Trophoblast cell (in vitro differentiated cells and primary cell): ENCODE results near the gene ARRDC1.
A peak's percentile ranks its signal among the peaks of the same experiment; 100 is the strongest.

Experiments
- DNase-seq, 2 donors: peaks; one replicate each; pipeline ENCODE4 v3.0.0-alpha.2; 2016
- H2AFZ ChIP-seq: 2 replicates; pipeline ENCODE4 v1.6.1; 2013; ENCODE audit warnings: low read length, moderate library complexity, mild to moderate bottlenecking; ENCODE audit not compliant: insufficient read depth, poor library complexity
- H2AK5ac ChIP-seq: 2 replicates; pipeline ENCODE4 v1.6.1; 2013; ENCODE audit warnings: mild to moderate bottlenecking, low read length
- H2BK120ac ChIP-seq: 2 replicates; pipeline ENCODE4 v1.6.1; 2013; ENCODE audit warnings: low read length, mild to moderate bottlenecking, moderate library complexity; ENCODE audit not compliant: insufficient read depth, poor library complexity
- H2BK12ac ChIP-seq: 2 replicates; pipeline ENCODE4 v1.6.1; 2013; ENCODE audit warnings: mild to moderate bottlenecking, low read length, moderate library complexity
- H2BK5ac ChIP-seq: 2 replicates; pipeline ENCODE4 v1.6.1; 2013; ENCODE audit warnings: low read length, low read depth, moderate library complexity, mild to moderate bottlenecking; ENCODE audit not compliant: poor library complexity
- H3K14ac ChIP-seq: 2 replicates; pipeline ENCODE4 v1.6.1; 2013; ENCODE audit warnings: mild to moderate bottlenecking, low read length
- H3K18ac ChIP-seq: 2 replicates; pipeline ENCODE4 v1.6.1; 2013; ENCODE audit warnings: mild to moderate bottlenecking, low read length
- H3K23ac ChIP-seq: 2 replicates; pipeline ENCODE4 v1.6.1; 2013; ENCODE audit warnings: low read length
- H3K27ac ChIP-seq: 2 replicates; pipeline ENCODE4 v1.5.1; 2013; ENCODE audit warnings: low read depth, mild to moderate bottlenecking, inconsistent platforms, low read length, moderate library complexity
- H3K27me3 ChIP-seq: 2 replicates; pipeline ENCODE4 v1.6.1; 2013; ENCODE audit warnings: inconsistent platforms, mild to moderate bottlenecking, low read length, moderate library complexity; ENCODE audit not compliant: insufficient read depth
- H3K36me3 ChIP-seq, 2 experiments: 1 replicate in 1 of 2; 2 replicates in 1 of 2; pipeline ENCODE4 v1.6.1; 2013; ENCODE audit warnings: low read length in 2 of 2, mild to moderate bottlenecking in 2 of 2, moderate library complexity in 1 of 2; ENCODE audit not compliant: insufficient read depth in 2 of 2, control insufficient read depth in 1 of 2
- H3K4ac ChIP-seq: 2 replicates; pipeline ENCODE4 v1.6.1; 2013; ENCODE audit warnings: low read depth, mild to moderate bottlenecking, low read length, moderate library complexity
- H3K4me1 ChIP-seq, 2 experiments: 1 replicate in 1 of 2; 2 replicates in 1 of 2; pipeline ENCODE4 v1.6.1; 2013; ENCODE audit warnings: low read length in 2 of 2, mild to moderate bottlenecking in 2 of 2, moderate library complexity in 1 of 2; ENCODE audit not compliant: insufficient read depth in 2 of 2, control insufficient read depth in 1 of 2
- H3K4me2 ChIP-seq: 2 replicates; pipeline ENCODE4 v1.6.1; 2013; ENCODE audit warnings: inconsistent platforms, mild to moderate bottlenecking, low read length, moderate library complexity
- H3K4me3 ChIP-seq: 2 replicates; pipeline ENCODE4 v1.5.1; 2013; ENCODE audit warnings: mild to moderate bottlenecking, low read depth, low read length, inconsistent platforms
- H3K79me1 ChIP-seq: one replicate; pipeline ENCODE4 v1.6.1; 2013; ENCODE audit warnings: low read length
- H3K79me2 ChIP-seq: 2 replicates; pipeline ENCODE4 v1.6.1; 2013; ENCODE audit warnings: low read length, mild to moderate bottlenecking; ENCODE audit not compliant: control insufficient read depth, insufficient read depth, poor library complexity
- H3K9ac ChIP-seq: 2 replicates; pipeline ENCODE4 v1.6.1; 2013; ENCODE audit warnings: mild to moderate bottlenecking, low read length
- H3K9me3 ChIP-seq: 2 replicates; pipeline ENCODE4 v1.6.1; 2013; ENCODE audit warnings: low read depth, mild to moderate bottlenecking, control low read depth, inconsistent platforms, low read length; ENCODE audit not compliant: insufficient read depth
- H4K12ac ChIP-seq: 2 replicates; pipeline ENCODE4 v1.6.1; 2013; ENCODE audit warnings: low read depth, mild to moderate bottlenecking, low read length, moderate library complexity
- H4K8ac ChIP-seq: 2 replicates; pipeline ENCODE4 v1.6.1; 2013; ENCODE audit warnings: low read depth, mild to moderate bottlenecking, low read length, moderate library complexity
- H4K91ac ChIP-seq: one replicate; pipeline ENCODE4 v1.6.1; 2013; ENCODE audit warnings: low read depth, mild to moderate bottlenecking, low read length, moderate library complexity
- WGBS: extraction: QIAGEN DNeasy Blood & Tissue Kit; methylation state at CpG from one replicate; pipeline ENCODE4 v1.1.7; 2013; ENCODE audit warnings: missing lambda C conversion rate; ENCODE audit not compliant: insufficient read length, insufficient coverage; ENCODE audit errors: extremely low coverage; 5-methylcytosine and 5-hydroxymethylcytosine counted together

Gene ARRDC1

DNA sequence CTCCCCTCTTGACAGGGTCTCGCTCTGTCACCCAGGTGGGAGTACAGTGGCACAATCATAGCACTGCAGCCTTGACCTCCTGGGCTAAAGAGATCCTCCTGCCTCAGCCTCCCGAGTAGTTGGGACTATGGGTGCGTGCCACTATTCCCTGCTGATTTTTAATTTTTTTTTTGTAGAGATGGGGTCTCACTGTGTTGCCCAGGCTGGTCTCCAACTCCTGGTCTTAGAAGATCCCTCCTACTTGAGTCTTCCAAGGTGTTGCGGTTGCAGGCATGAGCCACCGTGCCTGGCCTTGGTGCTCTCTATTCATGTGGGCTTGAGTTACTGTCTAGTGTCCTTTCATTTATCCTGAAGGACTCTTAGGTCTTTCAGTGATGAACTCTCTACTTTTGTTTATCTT, 37.4 kb downstream of the ARRDC1 start:
- Histone ChIP-seq H3K4me3 (no peak overlapping the region), H3K4me2 (no peak overlapping the region), H2AFZ (no peak overlapping the region), H3K79me2 (peaks cover 11% of the 10 kb centered on the region), H3K79me1 (no peaks in the 10 kb centered on the region), H3K23ac (no peak overlapping the region), H3K36me3 (peaks cover 7 to 9% of the 10 kb centered on the region in 2 experiments), H2BK120ac (no peak overlapping the region), H2AK5ac (no peak overlapping the region), H4K91ac (no peak overlapping the region), H2BK12ac (no peak overlapping the region), H3K4ac (peak overlapping the region; percentile 64), H2BK5ac (no peak overlapping the region), H3K27ac (no peak overlapping the region), H3K4me1 (peaks cover 0 to 4% of the 10 kb centered on the region in 2 experiments), H4K8ac (no peak overlapping the region), H3K9ac (no peak overlapping the region), H4K12ac (no peak overlapping the region), H3K18ac (no peak overlapping the region), H3K14ac (no peak overlapping the region), H3K9me3 (peaks cover 2% of the 10 kb centered on the region), H3K27me3 (no peaks in the 10 kb centered on the region)
- DNase-seq, result no peak
- no CpG with 5 or more reads among the region's 5 CpGs for WGBS

DNA sequence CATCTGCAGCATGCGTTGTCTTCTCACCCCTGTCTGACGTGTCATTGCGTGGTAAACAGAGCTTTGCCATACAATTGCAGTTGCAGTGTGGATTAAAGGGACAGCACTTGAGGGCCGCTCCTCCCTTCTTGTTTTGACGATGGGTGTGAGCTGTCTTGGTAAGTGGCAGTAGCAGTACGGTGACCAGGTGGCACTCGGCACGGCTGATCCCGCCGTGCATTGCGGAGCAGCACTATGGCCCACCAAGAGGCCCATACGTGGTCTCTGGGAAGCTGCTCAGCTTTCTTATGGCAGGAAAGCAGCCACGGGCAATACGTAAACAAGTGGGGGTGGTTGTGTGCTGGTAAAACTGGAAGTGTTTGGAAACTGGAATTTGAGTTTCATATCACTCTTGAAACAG, 38.4 kb downstream of the ARRDC1 start:
- Histone ChIP-seq H2BK5ac (no peak overlapping the region), H3K27me3 (no peaks in the 10 kb centered on the region), H3K14ac (no peak overlapping the region), H3K79me1 (no peaks in the 10 kb centered on the region), H3K79me2 (peaks cover 11% of the 10 kb centered on the region), H3K4me3 (no peak overlapping the region), H3K36me3 (peaks cover 7% of the 10 kb centered on the region in 2 experiments), H3K23ac (no peak overlapping the region), H3K27ac (no peak overlapping the region), H2BK12ac (no peak overlapping the region), H3K4ac (peak overlapping the region; percentile 94), H4K8ac (no peak overlapping the region), H3K4me1 (peaks cover 0 to 4% of the 10 kb centered on the region in 2 experiments), H3K4me2 (no peak overlapping the region), H2BK120ac (no peak overlapping the region), H2AFZ (no peak overlapping the region), H4K12ac (no peak overlapping the region), H3K18ac (peak overlapping the region; percentile 7), H3K9me3 (peaks cover 2% of the 10 kb centered on the region), H3K9ac (no peak overlapping the region), H2AK5ac (no peak overlapping the region), H4K91ac (no peak overlapping the region)
- no CpG with 5 or more reads among the region's 14 CpGs for WGBS
- DNase-seq, result no peak

- H3K18ac ChIP-seq, result no peak overlapping the region
- H3K27ac ChIP-seq, result no peak overlapping the region
- H4K12ac ChIP-seq, result no peak overlapping the region
- no peak overlapping the region for H2AFZ ChIP-seq
- H2BK12ac ChIP-seq, result no peak overlapping the region
- H3K79me2 ChIP-seq, result peaks cover 8% of the 10 kb centered on the region
- peaks cover 2% of the 10 kb centered on the region for H3K9me3 ChIP-seq
- H3K4ac ChIP-seq, result peak overlapping the region; percentile 54
- H3K9ac ChIP-seq, result no peak overlapping the region
- H3K4me3 ChIP-seq, result no peak overlapping the region
- H3K4me1 ChIP-seq, result peaks cover 0 to 4% of the 10 kb centered on the region in 2 experiments
- no peaks in the 10 kb centered on the region for H3K79me1 ChIP-seq
- H2AK5ac ChIP-seq, result no peak overlapping the region
- no peak overlapping the region for H4K8ac ChIP-seq
- no peak for DNase-seq
- H3K36me3 ChIP-seq, result peaks cover 7% of the 10 kb centered on the region in 2 experiments
- H4K91ac ChIP-seq, result no peak overlapping the region
- no CpG with 5 or more reads among the region's 5 CpGs for WGBS
- no peak overlapping the region for H3K4me2 ChIP-seq
- no peaks in the 10 kb centered on the region for H3K27me3 ChIP-seq
- H2BK120ac ChIP-seq, result no peak overlapping the region
- H3K14ac ChIP-seq, result no peak overlapping the region
- no peak overlapping the region for H2BK5ac ChIP-seq
- H3K23ac ChIP-seq, result no peak overlapping the region
Measured at GRCh38 chr9:137645211-137645610, 39.7 kb downstream of the ARRDC1 start.

DNA sequence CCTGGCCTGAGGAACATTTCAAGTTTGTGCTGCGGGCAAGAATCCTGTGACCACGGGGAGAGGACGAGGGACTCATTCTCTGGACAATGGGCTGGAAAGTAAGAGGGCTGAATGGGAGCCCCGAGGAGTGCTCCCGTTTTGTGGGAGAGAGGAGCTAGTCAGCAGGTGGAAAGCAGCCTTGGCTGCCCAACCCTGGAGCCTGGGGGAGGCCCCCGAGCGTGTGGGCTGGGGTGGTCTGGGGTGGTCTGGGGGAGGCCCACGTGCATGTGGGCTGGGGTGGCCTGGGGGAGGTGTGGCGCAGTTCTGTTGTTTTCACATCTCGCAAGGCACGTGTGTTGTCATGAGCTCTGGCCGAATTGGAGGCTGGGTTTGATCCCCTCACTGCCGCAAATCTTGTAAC, 40.9 kb downstream of the ARRDC1 start:
- H2AK5ac ChIP-seq, result no peak overlapping the region
- no peak overlapping the region for H3K27ac ChIP-seq
- no CpG with 5 or more reads among the region's 13 CpGs for whole genome bisulfite sequencing
- H3K23ac ChIP-seq, result no peak overlapping the region
- H2BK12ac ChIP-seq, result no peak overlapping the region
- no peak overlapping the region for H4K12ac ChIP-seq
- peaks cover 10 to 12% of the 10 kb centered on the region in 2 experiments for H3K36me3 ChIP-seq
- H2BK120ac ChIP-seq, result no peak overlapping the region
- no peak overlapping the region for H3K18ac ChIP-seq
- H2BK5ac ChIP-seq, result no peak overlapping the region
- no peak overlapping the region for H3K4me2 ChIP-seq
- no peak for DNase-seq
- peaks cover 7% of the 10 kb centered on the region for H3K79me2 ChIP-seq
- H3K4me3 ChIP-seq, result no peak overlapping the region
- H3K79me1 ChIP-seq, result no peaks in the 10 kb centered on the region
- H3K4me1 ChIP-seq, result peaks cover 0 to 4% of the 10 kb centered on the region in 2 experiments
- H3K4ac ChIP-seq, result peak overlapping the region; percentile 38
- no peak overlapping the region for H4K91ac ChIP-seq
- no peak overlapping the region for H3K14ac ChIP-seq
- no peak overlapping the region for H4K8ac ChIP-seq
- H3K9me3 ChIP-seq, result peaks cover 2% of the 10 kb centered on the region
- no peaks in the 10 kb centered on the region for H3K27me3 ChIP-seq
- no peak overlapping the region for H2AFZ ChIP-seq
- H3K9ac ChIP-seq, result no peak overlapping the region
